GM19452 (cell line): ENCODE data around the gene FAM120C.

ENCODE experiments used
- ATAC-seq: cut with Tn5 transposase; IDR thresholded peaks from one replicate; pipeline ENCODE4 v1.9.1; 2021; ENCODE audit not compliant: unreplicated experiment

Gene FAM120C

GRCh38 chrX:54182864-54183613 lies at the start of gene FAM120C:
Gene FAM120C, minus strand, starts transcription at chrX:54183254. Its CDS starts 56 bp downstream, at chrX:54183198.
- peak; percentile 45 for ATAC-seq

- no peak for ATAC-seq
Observed at GRCh38 chrX:54230435-54231148, 47.5 kb upstream of the FAM120C start.

- no peak for ATAC-seq
Observed at GRCh38 chrX:54223581-54223980, 40.5 kb upstream of the FAM120C start.

- ATAC-seq, result no peak
Observed at GRCh38 chrX:54213603-54214002, 30.5 kb upstream of the FAM120C start.

GRCh38 chrX:54208531-54208930 lies 25.5 kb upstream of the FAM120C start:
- ATAC-seq, result no peak

- no peak for ATAC-seq
Observed at GRCh38 chrX:54198262-54198661, 15.2 kb upstream of the FAM120C start.

GRCh38 chrX:54194982-54195588 lies 12.0 kb upstream of the FAM120C start:
- no peak for ATAC-seq

- ATAC-seq, result no peak
Observed at GRCh38 chrX:54193085-54193821, 10.2 kb upstream of the FAM120C start.

- ATAC-seq, result no peak
Observed at GRCh38 chrX:54184474-54184873, 1.4 kb upstream of the FAM120C start.

- peak; percentile 67 for ATAC-seq
Observed at GRCh38 chrX:54182194-54182863, 725 bp downstream of the FAM120C start.

- no peak for ATAC-seq
Observed at GRCh38 chrX:54181202-54181953, 1.7 kb downstream of the FAM120C start.

GRCh38 chrX:54180403-54180802 lies 2.7 kb downstream of the FAM120C start:
- no peak for ATAC-seq

GRCh38 chrX:54178100-54178940 lies 4.7 kb downstream of the FAM120C start:
- no peak for ATAC-seq

- no peak for ATAC-seq
Observed at GRCh38 chrX:54177306-54177705, 5.7 kb downstream of the FAM120C start.

GRCh38 chrX:54173791-54174190 lies 9.3 kb downstream of the FAM120C start:
- ATAC-seq, result no peak

GRCh38 chrX:54172455-54172854 lies 10.6 kb downstream of the FAM120C start:
- no peak for ATAC-seq

- no peak for ATAC-seq
Observed at GRCh38 chrX:54171527-54172250, 11.4 kb downstream of the FAM120C start.

GRCh38 chrX:54171091-54171490 lies 12.0 kb downstream of the FAM120C start:
- ATAC-seq, result no peak
